Large intestine (tissue), 3 donors: Measurements from ENCODE around the gene NR1D1. TPM values are rescaled to one million over a fixed set of nuclear protein-coding genes. Genes with fewer than 3 reads are reported as not detected.

Source experiments
- DNase-seq, 2 donors: peaks; one replicate each; pipeline versions ENCODE4 v3.0.0 to v3.0.0-alpha.2; 2013
- H3K27ac ChIP-seq: one replicate; pipeline ENCODE4 v1.5.1; 2013; ENCODE audit warnings: low read length
- H3K27me3 ChIP-seq: 2 replicates; pipeline ENCODE4 v1.6.1; 2013; ENCODE audit warnings: low read length; ENCODE audit not compliant: control insufficient read depth, insufficient read depth
- H3K36me3 ChIP-seq: 2 replicates; pipeline ENCODE4 v1.6.1; 2013; ENCODE audit warnings: low read length; ENCODE audit not compliant: control insufficient read depth, insufficient read depth
- H3K4me1 ChIP-seq: one replicate; pipeline ENCODE4 v1.6.1; 2013; ENCODE audit warnings: low read length; ENCODE audit not compliant: control insufficient read depth, insufficient read depth
- H3K4me3 ChIP-seq: one replicate; pipeline ENCODE4 v1.5.1; 2013; ENCODE audit warnings: low read length
- H3K9me3 ChIP-seq: one replicate; pipeline ENCODE4 v1.6.1; 2013; ENCODE audit warnings: mild to moderate bottlenecking, low read depth, low read length, moderate library complexity; ENCODE audit not compliant: control insufficient read depth
- WGBS: methylation state at CpG from one replicate; pipeline ENCODE4 v1.1.5; 2013; ENCODE audit warnings: low lambda C conversion rate; ENCODE audit not compliant: insufficient coverage; 5-methylcytosine and 5-hydroxymethylcytosine counted together
- polyA plus RNA-seq: library from polyadenylated mRNA; unstranded; fragments of 120-200 nt; gene quantifications from one replicate; pipeline ENCODE4 v1.2.1, GENCODE V29; 2013

Gene NR1D1
- polyA plus RNA-seq, 1 donor, result 2.5 TPM

- H3K4me1 ChIP-seq, result peaks cover 40% of the 10 kb centered on the region
- no peaks in the 10 kb centered on the region for H3K27me3 ChIP-seq
- WGBS, result 67% methylated on average over 4 of the region's 23 CpGs
- no peak overlapping the region for H3K4me3 ChIP-seq
- DNase-seq, result peak in 1 of 2 donors; percentile 51
- peaks cover 46% of the 10 kb centered on the region for H3K36me3 ChIP-seq
- peaks cover 4% of the 10 kb centered on the region for H3K9me3 ChIP-seq
- peak overlapping the region; percentile 32 for H3K27ac ChIP-seq
These were observed 4.2 kb downstream of the NR1D1 start for GRCh38 chr17:40095944-40096791.

GRCh38 chr17:40095351-40095943, 4.9 kb downstream of the NR1D1 start:
- H3K4me1 ChIP-seq, result peaks cover 34% of the 10 kb centered on the region
- peaks cover 4% of the 10 kb centered on the region for H3K9me3 ChIP-seq
- H3K27me3 ChIP-seq, result no peaks in the 10 kb centered on the region
- no CpG with 5 or more reads among the region's 17 CpGs for WGBS
- H3K4me3 ChIP-seq, result no peak overlapping the region
- no peak overlapping the region for H3K27ac ChIP-seq
- peaks cover 52% of the 10 kb centered on the region for H3K36me3 ChIP-seq
- DNase-seq, result no peak

GRCh38 chr17:40094874-40095273, 5.5 kb downstream of the NR1D1 start:
- 100% methylated on average over 3 of the region's 14 CpGs for WGBS
- no peak for DNase-seq
- Histone ChIP-seq H3K27ac (no peak overlapping the region), H3K4me1 (peaks cover 30% of the 10 kb centered on the region), H3K4me3 (no peak overlapping the region), H3K36me3 (peaks cover 58% of the 10 kb centered on the region), H3K9me3 (peaks cover 4% of the 10 kb centered on the region), H3K27me3 (no peaks in the 10 kb centered on the region)

- H3K27me3 ChIP-seq, result no peaks in the 10 kb centered on the region
- no peak for DNase-seq
- no peak overlapping the region for H3K4me3 ChIP-seq
- no peak overlapping the region for H3K27ac ChIP-seq
- no peaks in the 10 kb centered on the region for H3K9me3 ChIP-seq
- no CpG with 5 or more reads among the region's 16 CpGs for WGBS
- H3K36me3 ChIP-seq, result peaks cover 69% of the 10 kb centered on the region
- H3K4me1 ChIP-seq, result peaks cover 31% of the 10 kb centered on the region
These were observed 6.7 kb downstream of the NR1D1 start for GRCh38 chr17:40093580-40094201.

GRCh38 chr17:40093005-40093579, 7.3 kb downstream of the NR1D1 start:
- H3K27ac ChIP-seq, result no peak overlapping the region
- H3K4me1 ChIP-seq, result peaks cover 25% of the 10 kb centered on the region
- DNase-seq, result no peak
- peaks cover 75% of the 10 kb centered on the region for H3K36me3 ChIP-seq
- no peaks in the 10 kb centered on the region for H3K9me3 ChIP-seq
- no peaks in the 10 kb centered on the region for H3K27me3 ChIP-seq
- no CpG with 5 or more reads among the region's 29 CpGs for WGBS
- no peak overlapping the region for H3K4me3 ChIP-seq

GRCh38 chr17:40092581-40092980, 7.8 kb downstream of the NR1D1 start:
- no CpG with 5 or more reads among the region's 3 CpGs for WGBS
- no peak overlapping the region for H3K4me3 ChIP-seq
- DNase-seq, result no peak
- H3K36me3 ChIP-seq, result peaks cover 80% of the 10 kb centered on the region
- H3K27me3 ChIP-seq, result no peaks in the 10 kb centered on the region
- peaks cover 20% of the 10 kb centered on the region for H3K4me1 ChIP-seq
- no peaks in the 10 kb centered on the region for H3K9me3 ChIP-seq
- H3K27ac ChIP-seq, result no peak overlapping the region

GRCh38 chr17:40091691-40092397, 8.5 kb downstream of the NR1D1 start:
- peaks cover 13% of the 10 kb centered on the region for H3K4me1 ChIP-seq
- no peaks in the 10 kb centered on the region for H3K27me3 ChIP-seq
- no peak overlapping the region for H3K4me3 ChIP-seq
- no peak for DNase-seq
- H3K36me3 ChIP-seq, result peaks cover 84% of the 10 kb centered on the region
- H3K9me3 ChIP-seq, result no peaks in the 10 kb centered on the region
- no peak overlapping the region for H3K27ac ChIP-seq
- WGBS, result no CpG with 5 or more reads among the region's 18 CpGs

- peaks cover 91% of the 10 kb centered on the region for H3K36me3 ChIP-seq
- no peaks in the 10 kb centered on the region for H3K9me3 ChIP-seq
- H3K27ac ChIP-seq, result no peak overlapping the region
- H3K4me3 ChIP-seq, result no peak overlapping the region
- WGBS, result no CpG with 5 or more reads among the region's 14 CpGs
- H3K4me1 ChIP-seq, result peaks cover 13% of the 10 kb centered on the region
- H3K27me3 ChIP-seq, result no peaks in the 10 kb centered on the region
- DNase-seq, result peak in 1 of 2 donors; percentile 19
These were observed 9.9 kb downstream of the NR1D1 start for GRCh38 chr17:40090237-40091119.

GRCh38 chr17:40089077-40089895, 11.1 kb downstream of the NR1D1 start:
- peaks cover 94% of the 10 kb centered on the region for H3K36me3 ChIP-seq
- DNase-seq, result no peak
- H3K4me3 ChIP-seq, result no peak overlapping the region
- H3K27ac ChIP-seq, result no peak overlapping the region
- WGBS, result no CpG with 5 or more reads among the region's 26 CpGs
- H3K9me3 ChIP-seq, result no peaks in the 10 kb centered on the region
- no peaks in the 10 kb centered on the region for H3K27me3 ChIP-seq
- peaks cover 13% of the 10 kb centered on the region for H3K4me1 ChIP-seq
